Measurements from ENCODE around the gene KIRREL3.

Gene KIRREL3

DNA sequence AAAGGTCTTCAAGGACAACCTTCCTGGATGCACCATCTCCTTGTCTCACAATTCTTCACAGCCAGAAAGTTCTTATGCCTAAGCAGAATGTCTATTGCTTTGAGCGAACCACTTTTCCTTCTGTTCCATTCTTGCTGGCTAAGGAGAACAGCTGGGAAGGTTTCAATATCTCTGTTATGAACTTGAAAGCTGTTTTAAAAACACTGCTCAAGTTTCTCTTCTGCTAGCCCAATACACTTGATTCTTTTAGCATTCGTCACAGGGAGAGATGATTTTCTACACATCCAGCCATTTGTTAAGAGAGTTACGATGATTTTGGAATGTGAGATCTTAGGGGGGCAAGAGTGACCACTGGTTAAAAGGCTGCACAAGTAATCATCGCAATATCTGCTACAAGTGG, 249.3 kb downstream of the KIRREL3 start:
- TF ChIP-seq GATA3 (IDR thresholded peaks at IDR 0.05; ENCODE audit: low read depth, low read length), result no peak
- TF ChIP-seq GATA2 (IDR thresholded peaks at IDR 0.05; ENCODE audit: low read depth, low read length), result no peak

DNA sequence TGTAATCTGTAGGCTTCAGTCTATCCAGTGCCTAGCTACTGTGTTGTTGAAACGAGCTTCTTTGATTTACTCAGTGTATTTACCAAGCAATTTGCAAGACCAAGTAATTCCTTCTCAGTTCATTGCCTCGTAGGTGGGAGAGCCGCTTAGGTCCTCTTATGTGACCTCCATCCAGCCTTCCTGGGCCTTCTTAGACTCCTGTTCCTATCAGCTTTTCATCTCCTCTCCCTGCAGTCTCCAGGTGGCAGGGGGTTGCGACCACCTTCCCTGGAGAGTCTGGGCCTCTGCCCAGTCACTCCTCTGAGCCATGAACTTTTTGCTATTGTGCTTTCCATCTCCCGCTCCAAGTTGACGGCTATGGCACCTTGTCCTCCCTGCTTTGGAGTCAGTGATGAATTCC, 251.8 kb downstream of the KIRREL3 start:
- no peak for TF ChIP-seq GATA3 (IDR thresholded peaks at IDR 0.05; ENCODE audit: low read depth, low read length)
- no peak for TF ChIP-seq GATA2 (IDR thresholded peaks at IDR 0.05; ENCODE audit: low read depth, low read length)

DNA sequence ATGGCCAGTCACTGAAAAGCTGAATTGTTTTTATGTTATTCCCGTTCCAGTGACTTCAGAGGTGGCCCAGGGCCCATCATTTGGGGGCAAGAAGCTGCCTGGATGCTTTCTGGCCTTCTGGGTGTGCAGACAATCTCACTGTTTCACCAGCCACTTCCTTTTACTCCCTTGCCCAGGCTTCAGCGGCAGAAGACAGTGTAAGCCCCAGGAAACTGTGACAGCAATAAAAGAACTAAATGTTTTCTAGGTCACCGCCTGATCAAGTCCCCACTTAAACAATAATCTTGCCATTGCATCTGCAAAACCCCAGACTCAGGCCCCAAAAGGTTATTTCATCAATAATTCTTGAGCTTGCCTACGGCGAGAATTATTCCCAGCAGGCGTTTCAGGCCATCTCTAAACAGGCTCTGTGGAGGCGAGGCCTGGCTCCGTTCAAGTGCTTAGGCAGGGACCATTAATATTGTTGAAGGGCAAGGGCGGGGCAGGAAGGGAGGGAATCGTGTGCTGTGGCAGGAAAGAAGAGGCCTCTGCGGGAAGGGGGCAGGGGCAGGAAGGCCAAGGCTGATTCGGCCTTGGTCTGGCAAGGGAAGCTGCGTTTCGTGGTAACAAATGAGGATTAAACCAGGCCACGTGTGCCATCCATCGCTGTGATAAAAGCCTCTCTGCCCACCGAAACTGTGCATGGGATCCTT, 252.3 kb downstream of the KIRREL3 start:
- TF ChIP-seq GATA3 (IDR thresholded peaks at IDR 0.05; ENCODE audit: low read depth, low read length), result no peak
- TF ChIP-seq GATA2 (IDR thresholded peaks at IDR 0.05; ENCODE audit: low read depth, low read length), result no peak

DNA sequence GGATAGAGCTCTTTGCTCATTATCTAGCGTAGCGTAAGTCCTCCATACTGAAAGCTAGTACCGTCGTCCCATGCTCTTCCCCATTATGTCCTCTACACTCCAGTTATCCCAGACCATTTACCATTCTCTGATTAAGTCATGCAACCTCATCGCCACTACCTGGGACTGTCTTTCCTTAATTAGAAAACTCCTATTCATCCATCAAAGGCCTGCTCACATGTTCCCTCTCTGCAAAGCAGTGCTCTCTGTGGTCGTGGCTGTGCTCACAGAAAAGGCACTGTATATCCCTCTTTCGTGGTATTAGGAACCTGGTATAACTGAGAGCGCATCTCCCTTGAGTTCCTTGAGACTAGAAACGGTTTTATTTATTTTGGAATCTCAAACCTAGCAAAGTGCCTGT, 253.3 kb downstream of the KIRREL3 start:
- TF ChIP-seq GATA2 (IDR thresholded peaks at IDR 0.05; ENCODE audit: low read depth, low read length), result no peak
- no peak for TF ChIP-seq GATA3 (IDR thresholded peaks at IDR 0.05; ENCODE audit: low read depth, low read length)

DNA sequence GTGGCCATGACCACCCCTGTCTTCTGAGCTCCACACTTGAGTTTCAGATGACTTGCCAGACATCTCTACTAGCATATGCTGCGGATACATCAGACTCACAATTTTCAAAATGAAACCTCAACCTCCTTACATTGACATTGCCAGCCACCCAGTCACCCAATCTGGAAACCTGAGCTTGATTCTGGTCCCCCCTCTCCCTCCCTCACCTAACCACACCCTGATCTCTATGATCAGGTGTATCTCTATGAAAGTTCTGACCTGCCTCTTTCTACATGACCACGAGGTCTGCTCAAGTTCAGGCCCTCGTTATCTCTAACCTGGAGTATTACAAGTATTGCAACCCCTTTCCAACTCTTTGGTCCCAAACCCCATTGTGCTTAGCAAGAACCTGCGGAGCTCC, 254.1 kb downstream of the KIRREL3 start:
- TF ChIP-seq GATA3 (IDR thresholded peaks at IDR 0.05; ENCODE audit: low read depth, low read length), result no peak
- no peak for TF ChIP-seq GATA2 (IDR thresholded peaks at IDR 0.05; ENCODE audit: low read depth, low read length)

DNA sequence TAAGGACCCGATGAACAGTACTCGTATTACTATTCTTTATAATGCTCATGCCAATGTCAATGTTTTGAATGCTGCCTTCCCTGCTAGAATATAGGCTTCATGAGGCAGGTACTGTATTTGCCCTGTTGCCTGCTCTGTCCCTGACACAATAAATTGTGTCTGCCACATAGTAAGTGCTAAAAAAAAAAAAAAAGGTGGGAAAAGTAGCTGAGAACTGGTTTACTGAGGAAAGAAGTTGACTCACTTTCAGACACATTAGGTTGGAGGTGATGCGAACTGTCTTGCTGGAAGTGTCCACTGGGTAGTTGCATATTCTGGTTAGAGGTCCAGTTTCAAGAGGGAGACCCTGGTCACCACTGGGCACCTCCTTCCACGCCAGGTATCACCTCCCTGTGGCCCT, 255.9 kb downstream of the KIRREL3 start:
- TF ChIP-seq GATA2 (IDR thresholded peaks at IDR 0.05; ENCODE audit: low read depth, low read length), result no peak
- TF ChIP-seq GATA3 (IDR thresholded peaks at IDR 0.05; ENCODE audit: low read depth, low read length), result no peak

DNA sequence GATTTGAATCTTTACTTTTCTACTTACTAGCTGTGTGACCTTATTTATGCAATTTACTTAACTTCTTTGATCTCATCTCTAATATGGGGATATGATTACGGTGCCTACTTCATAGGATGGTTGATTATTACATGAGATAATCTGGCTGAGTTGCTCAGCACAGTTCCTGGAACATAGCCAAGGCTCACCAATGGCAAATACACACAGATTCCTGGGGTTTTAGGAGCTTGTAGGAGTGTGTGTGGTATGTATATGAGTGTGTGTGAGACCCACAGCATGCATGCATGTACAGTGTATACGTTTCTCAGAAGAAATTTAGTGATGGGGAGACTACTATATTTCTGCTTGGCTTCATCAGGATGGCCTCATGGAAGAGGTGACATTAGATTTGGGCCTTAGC, 256.9 kb downstream of the KIRREL3 start:
- TF ChIP-seq GATA3 (IDR thresholded peaks at IDR 0.05; ENCODE audit: low read depth, low read length) (no peak), GATA2 (IDR thresholded peaks at IDR 0.05; ENCODE audit: low read depth, low read length) (no peak)

DNA sequence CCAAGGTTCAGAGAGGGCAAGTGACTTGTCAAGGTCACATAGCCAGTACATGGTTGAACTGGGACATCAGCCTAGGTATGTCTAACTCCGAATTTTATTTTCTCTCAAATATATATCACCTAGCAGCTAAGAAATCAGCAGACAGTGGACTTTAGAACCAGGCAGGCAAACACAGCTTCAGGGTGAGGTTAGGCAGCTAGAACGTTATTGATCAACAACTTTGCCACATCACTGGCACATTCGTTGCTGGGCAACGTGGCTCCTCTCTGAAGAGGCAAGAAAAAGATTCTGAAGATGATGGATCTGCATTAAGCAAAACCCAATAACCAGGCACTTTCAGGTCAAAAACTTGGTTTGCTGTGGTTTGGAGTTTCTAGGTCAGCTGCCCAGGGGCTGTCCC, 258.0 kb downstream of the KIRREL3 start:
- no peak for TF ChIP-seq GATA3 (IDR thresholded peaks at IDR 0.05; ENCODE audit: low read depth, low read length)
- no peak for TF ChIP-seq GATA2 (IDR thresholded peaks at IDR 0.05; ENCODE audit: low read depth, low read length)

DNA sequence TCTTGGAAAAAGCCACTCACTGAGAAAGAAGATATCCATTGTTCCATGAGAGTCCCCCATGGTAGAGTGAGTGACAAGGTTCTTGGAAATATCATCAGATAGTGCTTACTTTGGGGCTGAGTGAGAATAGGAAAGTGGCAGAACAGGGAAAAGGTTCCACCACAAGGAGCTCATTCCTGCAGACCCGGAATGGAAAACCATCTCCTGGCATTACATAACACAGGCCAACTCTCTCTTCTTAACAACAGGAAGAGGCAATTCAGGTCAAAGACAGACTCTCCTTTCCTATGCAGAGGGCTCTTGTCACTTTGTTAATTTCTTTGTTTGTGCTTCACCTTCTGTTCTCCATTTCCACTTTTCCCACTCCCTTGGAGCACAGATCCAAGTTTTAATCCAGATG, 259.7 kb downstream of the KIRREL3 start:
- no peak for TF ChIP-seq GATA2 (IDR thresholded peaks at IDR 0.05; ENCODE audit: low read depth, low read length)
- no peak for TF ChIP-seq GATA3 (IDR thresholded peaks at IDR 0.05; ENCODE audit: low read depth, low read length)

DNA sequence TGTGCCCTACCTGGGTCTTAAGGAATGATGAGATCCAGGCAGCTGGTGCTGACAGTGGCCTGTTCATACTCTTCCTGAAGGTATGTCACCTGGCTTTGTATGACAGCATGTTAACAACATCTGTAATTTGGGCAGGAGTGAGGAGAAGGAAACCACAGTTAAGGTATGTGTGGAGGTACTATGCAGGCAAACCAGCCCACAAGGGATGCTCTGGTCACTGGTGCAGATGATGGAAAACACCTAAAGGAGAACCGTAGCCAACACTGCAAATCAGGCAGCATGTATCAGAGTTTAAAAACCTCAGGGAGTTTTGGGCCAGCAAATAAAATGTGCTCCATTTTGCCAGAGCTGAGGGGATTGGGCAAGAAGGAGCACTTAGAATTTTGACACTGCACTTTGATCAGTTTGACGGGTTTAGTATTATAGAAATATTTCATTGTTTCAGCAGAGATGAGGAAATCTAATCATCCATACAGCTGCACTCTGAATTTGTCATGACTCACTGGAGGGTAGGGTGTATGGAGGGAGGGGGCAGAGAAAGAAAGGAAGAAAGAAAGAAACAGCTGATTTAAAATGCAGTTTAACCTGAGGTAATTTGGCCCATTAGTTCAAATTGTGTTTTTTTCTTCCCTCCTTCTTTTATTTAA, 260.9 kb downstream of the KIRREL3 start:
- TF ChIP-seq GATA2 (IDR thresholded peaks at IDR 0.05; ENCODE audit: low read depth, low read length), result no peak
- no peak for TF ChIP-seq GATA3 (IDR thresholded peaks at IDR 0.05; ENCODE audit: low read depth, low read length)

DNA sequence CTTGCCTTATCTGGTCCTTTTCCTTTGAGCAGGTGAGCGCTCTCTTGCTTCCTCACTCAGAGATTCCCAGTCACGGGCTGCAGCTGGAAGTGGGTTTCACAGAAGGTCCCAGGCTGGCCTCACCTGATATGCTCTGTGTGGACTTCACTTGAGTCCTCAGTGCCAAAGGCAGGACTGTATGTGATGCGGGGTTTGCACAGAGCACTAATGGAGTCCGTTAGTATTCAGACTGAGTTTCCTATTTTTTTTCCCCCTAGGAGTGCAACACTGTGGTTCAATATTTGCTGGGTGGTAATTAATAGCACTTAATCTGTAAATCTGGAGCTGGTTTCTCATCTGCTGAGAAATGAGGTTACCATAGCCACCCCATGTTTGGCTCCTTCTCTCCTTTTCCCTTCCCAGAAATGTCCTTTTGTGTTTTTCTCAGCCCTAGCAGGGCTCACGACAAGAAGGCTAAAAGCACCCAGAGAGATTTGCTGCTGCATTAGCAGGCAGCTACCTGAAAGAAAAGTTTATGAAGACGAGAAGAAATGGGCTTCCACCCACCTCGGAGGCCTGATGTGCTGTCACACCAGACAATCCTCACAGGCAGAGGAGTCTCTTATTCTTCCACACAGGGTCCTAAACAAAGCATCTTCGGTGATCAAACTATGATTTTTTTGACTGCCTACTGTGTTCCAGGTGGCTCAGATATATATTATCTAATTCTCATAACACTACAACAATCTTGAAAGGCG, 262.1 kb downstream of the KIRREL3 start:
- no peak for TF ChIP-seq GATA3 (IDR thresholded peaks at IDR 0.05; ENCODE audit: low read depth, low read length)
- TF ChIP-seq GATA2 (IDR thresholded peaks at IDR 0.05; ENCODE audit: low read depth, low read length), result no peak

DNA sequence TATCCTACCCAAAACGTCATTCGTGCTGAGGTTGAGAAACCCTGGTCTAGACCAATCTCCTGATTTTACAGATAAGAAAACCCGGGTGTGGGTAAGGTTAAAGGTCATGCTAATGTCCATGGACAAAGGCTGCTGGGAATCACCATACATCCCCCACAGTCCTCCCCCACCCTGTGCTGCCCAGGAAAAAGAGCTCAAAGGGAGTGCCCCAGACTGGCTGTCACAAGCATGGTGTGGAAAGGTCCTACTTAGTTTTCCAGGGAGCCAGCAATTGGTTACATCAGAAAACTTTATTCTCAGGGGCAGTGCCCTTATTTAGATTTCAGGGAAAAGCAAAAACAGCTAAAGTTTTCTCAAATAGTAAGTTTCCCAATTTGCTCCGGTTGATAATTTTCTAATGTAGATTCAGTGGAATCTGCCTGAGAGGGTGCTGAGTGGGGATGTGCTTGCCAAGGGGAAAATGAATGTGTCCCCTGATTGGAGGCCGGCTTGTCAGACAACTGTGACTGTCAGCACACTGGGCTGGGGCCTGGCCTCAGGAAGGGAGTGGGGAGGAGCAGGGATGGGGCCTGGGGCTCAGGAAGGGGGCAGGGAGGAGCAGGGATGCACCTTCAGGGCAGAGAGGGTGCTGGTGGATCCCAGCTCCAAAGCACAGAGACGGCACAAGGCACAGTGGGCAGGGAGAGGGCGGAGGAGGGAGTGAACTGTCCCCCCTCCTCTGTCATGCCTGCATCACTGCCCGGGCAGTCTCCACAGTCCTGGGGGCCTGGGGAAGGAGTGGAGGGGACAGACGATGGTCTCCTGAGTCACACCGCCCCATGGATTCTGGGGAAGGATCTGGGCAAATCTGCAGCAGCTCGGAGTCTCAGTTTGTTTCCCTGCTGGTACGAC, 263.6 kb downstream of the KIRREL3 start:
- no peak for TF ChIP-seq GATA3 (IDR thresholded peaks at IDR 0.05; ENCODE audit: low read depth, low read length)
- TF ChIP-seq GATA2 (IDR thresholded peaks at IDR 0.05; ENCODE audit: low read depth, low read length), result no peak

DNA sequence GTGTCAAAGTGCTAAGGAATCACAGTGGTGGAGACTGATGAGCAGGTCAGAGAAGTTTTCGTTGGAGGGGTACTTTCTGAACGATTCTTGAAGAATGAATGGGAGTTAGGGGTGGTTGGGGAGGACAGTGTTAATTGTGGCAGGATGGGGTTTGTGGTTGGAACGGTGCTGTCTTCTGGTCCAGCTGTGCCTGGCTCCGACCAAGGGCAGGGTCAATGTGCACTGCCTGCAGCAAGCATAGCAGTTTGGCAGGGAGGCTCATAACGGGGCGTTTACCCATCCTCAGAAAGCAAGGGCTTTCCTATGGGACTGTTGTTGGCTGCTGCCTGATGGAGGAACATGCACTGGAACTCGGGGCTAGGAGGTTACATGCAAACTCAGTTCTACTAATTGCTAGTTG, 265.8 kb downstream of the KIRREL3 start:
- TF ChIP-seq GATA3 (IDR thresholded peaks at IDR 0.05; ENCODE audit: low read depth, low read length), result no peak
- TF ChIP-seq GATA2 (IDR thresholded peaks at IDR 0.05; ENCODE audit: low read depth, low read length), result no peak

DNA sequence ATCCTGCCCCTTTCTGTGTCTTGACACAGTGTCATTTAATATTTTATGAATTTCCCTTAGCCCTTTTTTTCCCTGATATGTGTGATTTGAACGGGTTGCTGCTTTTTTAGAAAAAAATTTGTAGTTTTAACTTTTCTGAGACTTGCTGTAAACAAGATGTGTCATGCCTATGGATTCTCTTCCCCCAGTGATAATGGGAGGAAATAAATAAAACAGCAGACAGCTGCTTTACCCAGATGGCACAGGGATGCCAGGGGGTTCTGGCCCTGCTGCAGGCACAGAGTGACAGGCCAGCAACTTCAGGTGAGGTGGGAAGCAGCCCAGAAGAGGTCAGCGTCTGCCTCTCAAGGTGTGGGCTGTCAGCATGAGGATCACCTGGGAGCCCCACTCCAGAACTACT, 266.9 kb downstream of the KIRREL3 start:
- no peak for TF ChIP-seq GATA3 (IDR thresholded peaks at IDR 0.05; ENCODE audit: low read depth, low read length)
- TF ChIP-seq GATA2 (IDR thresholded peaks at IDR 0.05; ENCODE audit: low read depth, low read length), result no peak
